GM20000 (cell line): ENCODE measurements around the gene CLTB.

Source experiments
- DNase-seq: peaks from one replicate; pipeline ENCODE4 v3.0.0; 2012; ENCODE audit warnings: low spot score
- TF ChIP-seq, protein P1 (sequence below): IDR thresholded peaks from 2 replicates; pipeline ENCODE4 v1.5.1; 2012; ENCODE audit warnings: mild to moderate bottlenecking, control low read depth; ENCODE audit errors: extremely low read depth, missing control alignments

The CLTB gene

DNA sequence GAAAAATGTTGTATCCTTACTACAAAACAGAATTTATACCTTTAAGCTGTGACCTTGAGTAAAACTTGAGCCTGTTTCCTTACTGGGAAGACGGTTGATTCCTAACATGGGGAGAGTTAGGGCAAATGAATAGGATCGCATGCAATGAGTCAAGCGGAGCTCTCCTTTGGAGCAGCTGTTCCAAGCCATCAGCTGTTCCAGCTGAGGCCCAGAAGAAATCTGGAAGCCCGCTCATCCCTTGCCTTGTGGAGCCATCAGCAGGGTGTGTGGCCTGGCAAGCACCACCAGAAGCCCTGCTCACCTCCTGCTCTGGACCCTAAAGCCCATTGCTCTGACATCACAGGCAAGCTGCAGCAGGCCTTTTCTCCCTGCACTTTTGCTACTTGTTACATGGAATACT lies 62.8 kb downstream of the CLTB start:
- no peak for DNase-seq
- TF ChIP-seq, protein P1, sequence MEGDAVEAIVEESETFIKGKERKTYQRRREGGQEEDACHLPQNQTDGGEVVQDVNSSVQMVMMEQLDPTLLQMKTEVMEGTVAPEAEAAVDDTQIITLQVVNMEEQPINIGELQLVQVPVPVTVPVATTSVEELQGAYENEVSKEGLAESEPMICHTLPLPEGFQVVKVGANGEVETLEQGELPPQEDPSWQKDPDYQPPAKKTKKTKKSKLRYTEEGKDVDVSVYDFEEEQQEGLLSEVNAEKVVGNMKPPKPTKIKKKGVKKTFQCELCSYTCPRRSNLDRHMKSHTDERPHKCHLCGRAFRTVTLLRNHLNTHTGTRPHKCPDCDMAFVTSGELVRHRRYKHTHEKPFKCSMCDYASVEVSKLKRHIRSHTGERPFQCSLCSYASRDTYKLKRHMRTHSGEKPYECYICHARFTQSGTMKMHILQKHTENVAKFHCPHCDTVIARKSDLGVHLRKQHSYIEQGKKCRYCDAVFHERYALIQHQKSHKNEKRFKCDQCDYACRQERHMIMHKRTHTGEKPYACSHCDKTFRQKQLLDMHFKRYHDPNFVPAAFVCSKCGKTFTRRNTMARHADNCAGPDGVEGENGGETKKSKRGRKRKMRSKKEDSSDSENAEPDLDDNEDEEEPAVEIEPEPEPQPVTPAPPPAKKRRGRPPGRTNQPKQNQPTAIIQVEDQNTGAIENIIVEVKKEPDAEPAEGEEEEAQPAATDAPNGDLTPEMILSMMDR = no peak

DNA sequence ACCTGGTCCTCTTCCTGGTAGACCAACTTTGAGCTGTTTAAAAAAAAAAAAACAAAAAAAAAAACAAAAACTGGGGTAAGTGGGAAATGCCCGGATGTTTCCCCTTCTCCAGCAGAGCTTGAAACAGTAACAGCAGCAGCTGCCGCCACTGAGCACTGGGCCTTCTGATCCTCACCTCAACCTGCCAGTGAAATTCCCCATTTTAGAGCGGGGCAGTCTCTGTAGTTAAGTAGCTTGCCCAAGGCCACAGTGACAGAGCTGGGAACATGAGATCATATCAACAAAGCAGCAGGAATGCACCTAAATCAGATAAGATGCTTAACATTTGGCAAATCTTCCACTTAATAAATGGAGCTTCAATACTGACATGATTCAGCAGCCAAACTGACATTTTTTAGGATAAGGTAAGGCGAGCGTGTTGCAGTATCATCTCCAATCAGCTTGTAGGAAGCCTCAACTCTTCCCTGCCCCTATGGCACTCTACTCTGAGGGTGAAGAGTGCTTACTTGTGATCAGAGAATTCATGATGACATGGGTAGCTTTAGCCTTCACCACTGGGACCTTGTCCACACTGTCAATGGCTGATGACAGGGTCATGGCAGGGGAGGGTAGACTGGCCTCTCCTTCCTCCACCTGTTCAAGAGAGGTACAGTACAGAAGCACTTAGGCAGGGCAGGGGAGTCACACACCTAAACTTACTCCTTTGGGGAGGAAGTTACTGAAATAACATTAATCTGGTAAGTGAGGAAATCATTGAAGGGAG lies 64.0 kb downstream of the CLTB start:
- TF ChIP-seq, protein P1 = no peak
- no peak for DNase-seq

DNA sequence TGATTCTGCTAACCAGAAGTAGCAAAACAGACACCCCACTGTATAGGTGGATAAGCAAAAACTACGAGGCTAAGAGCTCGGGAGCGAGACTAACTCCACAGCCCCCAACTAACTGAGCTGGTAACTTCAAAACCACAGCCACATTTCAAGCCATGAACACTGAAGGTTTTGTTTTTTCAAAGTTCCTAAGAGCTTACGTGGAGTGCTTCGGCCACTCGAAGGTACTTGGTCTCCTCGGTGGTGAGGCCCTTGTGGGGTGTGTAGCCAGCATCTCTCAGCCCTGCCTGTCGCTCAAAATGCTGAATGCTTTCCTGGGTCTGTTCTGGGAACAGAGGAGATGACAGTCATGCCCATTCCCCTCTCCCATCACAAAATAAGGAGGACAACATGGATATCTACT lies 65.9 kb downstream of the CLTB start:
- no peak for DNase-seq
- TF ChIP-seq, protein P1 = no peak

DNA sequence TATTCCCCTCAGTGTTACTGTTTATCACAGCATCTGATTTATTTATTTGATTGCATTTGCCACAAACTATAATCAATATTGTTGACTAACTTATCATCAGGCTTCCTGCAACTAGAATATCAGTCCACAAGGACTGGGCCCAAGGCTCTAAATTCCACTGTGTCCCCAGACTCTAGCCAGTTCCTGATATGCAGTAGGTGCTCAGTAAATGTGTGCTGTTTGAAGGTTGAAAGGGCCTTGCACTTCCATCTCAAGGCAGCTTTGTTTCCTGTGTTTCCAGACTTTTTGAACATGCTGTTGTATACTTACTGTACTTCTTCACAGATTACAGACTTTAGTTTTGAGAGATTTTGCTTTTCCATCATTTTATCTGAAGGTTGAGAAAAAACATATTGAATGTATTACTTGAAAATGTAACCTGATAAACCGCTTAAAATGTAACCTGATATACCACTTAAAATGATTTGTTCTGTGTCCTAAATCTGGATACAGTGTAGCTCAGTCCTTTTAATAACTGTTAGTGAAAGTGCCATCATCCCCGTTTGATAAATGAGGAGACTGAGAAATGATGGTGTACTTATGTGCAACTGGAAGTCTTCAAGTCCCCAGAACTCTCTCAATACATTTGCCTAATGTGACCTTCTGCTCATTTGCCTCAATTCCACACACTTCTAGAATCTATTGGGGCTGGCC lies 73.4 kb downstream of the CLTB start:
- TF ChIP-seq, protein P1 = no peak
- no peak for DNase-seq
